Measurements from ENCODE around the gene YWHAG. TPM values are rescaled to one million over a fixed set of nuclear protein-coding genes. Genes with fewer than 3 reads are reported as not detected.

Gene YWHAG
- total and polyA plus RNA-seq, 2 of the 13 experiments (the other 11 are each of a cell fraction or from before 2014, with no cell fraction given) = 36.9 to 67.5 TPM

- TF ChIP-seq LBX2 (CRISPR knock-in tag; IDR thresholded peaks at IDR 0.05; ENCODE audit: borderline replicate concordance) (0 out of 2 replicates have a peak, but pooled peaks have one; percentile 45), BRCA1 (CRISPR knock-in tag; IDR thresholded peaks at IDR 0.05) (no peak), ZNF609 (CRISPR knock-in tag; IDR thresholded peaks at IDR 0.05; ENCODE audit: borderline replicate concordance) (peak; percentile 53; the same call in 1 of the 2 replicates), ZNF251 (CRISPR knock-in tag; IDR thresholded peaks at IDR 0.05) (no peak), ZNF687 (CRISPR knock-in tag; IDR thresholded peaks at IDR 0.05) (peak; percentile 83), ZNF414 (CRISPR knock-in tag; IDR thresholded peaks at IDR 0.05) (no peak; the same call in 1 of the 2 replicates), REPIN1 (CRISPR knock-in tag; IDR thresholded peaks at IDR 0.05; ENCODE audit: borderline replicate concordance, low read depth) (peak; percentile 95), ZFP91 (CRISPR knock-in tag; IDR thresholded peaks at IDR 0.05; ENCODE audit: borderline replicate concordance) (peak; percentile 74), ZNF234 (CRISPR knock-in tag; conservative IDR thresholded peaks at IDR 0.05) (no peak)
Observed at GRCh38 chr7:76314042-76314721, 44.6 kb downstream of the YWHAG start (continued).
